GM12892 (cell line): ENCODE data around the gene TRIM9.

Experiments used
- POLR2A ChIP-seq: IDR thresholded peaks from 2 replicates; pipeline ENCODE4 v1.6.1; 2011; ENCODE audit warnings: low read depth, low read length, control low read depth
- POLR2AphosphoS5 ChIP-seq: IDR thresholded peaks from 2 replicates; pipeline ENCODE4 v1.6.1; 2011; ENCODE audit warnings: low read depth, low read length, control low read depth
- TAF1 ChIP-seq: IDR thresholded peaks from 2 replicates; pipeline ENCODE4 v1.6.1; 2011; ENCODE audit warnings: low read depth, mild to moderate bottlenecking, control low read depth, low read length, borderline replicate concordance

GRCh38 chr14:50932156-50932555, 162.7 kb downstream of the TRIM9 start:
- TF ChIP-seq POLR2A: no peak
- TF ChIP-seq POLR2AphosphoS5: no peak
- TF ChIP-seq TAF1: no peak
